Loucy (cell line): Measurements from ENCODE around the gene PROSER1.

Source experiments
- CTCF ChIP-seq: fragments of 200-600 bp; sonication (generic); conservative IDR thresholded peaks from 2 replicates; pipeline ENCODE4 v1.5.1; 2014; ENCODE audit warnings: mild to moderate bottlenecking, antibody characterized with exemption, low read length
- EZH2phosphoT487 ChIP-seq: fragments of 200-600 bp; IDR thresholded peaks from 2 replicates; pipeline ENCODE4 v1.6.1; 2018; ENCODE audit warnings: antibody characterized with exemption, mild to moderate bottlenecking, moderate library complexity, borderline replicate concordance

DNA sequence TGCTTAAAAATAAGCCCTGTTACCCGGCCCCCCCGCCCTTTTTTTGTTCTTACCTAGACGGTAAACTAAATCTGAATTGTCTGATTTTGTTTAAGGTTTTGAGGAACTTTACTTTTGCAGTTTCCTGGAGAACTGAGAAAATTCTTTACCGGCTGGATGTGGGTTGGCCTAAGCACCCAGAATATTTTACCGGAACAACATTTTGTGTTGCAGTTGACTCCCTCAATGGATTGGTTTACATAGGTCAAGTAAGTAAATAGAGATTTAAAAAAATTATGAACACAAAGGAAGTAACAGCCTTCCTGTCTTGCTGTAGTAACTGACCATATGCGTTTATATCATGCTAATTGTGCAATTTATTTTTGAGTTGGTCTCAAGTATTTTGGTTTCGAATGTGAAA lies 1.2 kb upstream of the PROSER1 start:
- TF ChIP-seq CTCF: no peak
- no peak for TF ChIP-seq EZH2phosphoT487
